GM18907 (cell line): ENCODE measurements around the gene KRT79.

Experiments
- ATAC-seq: cut with Tn5 transposase; IDR thresholded peaks from one replicate; pipeline ENCODE4 v1.9.1; 2021; ENCODE audit warnings: mild to moderate bottlenecking, moderate library complexity; ENCODE audit not compliant: unreplicated experiment

The KRT79 gene

GRCh38 chr12:52820521-52820920 lies 13.6 kb downstream of the KRT79 start:
- no peak for ATAC-seq

GRCh38 chr12:52819731-52820510 lies 14.2 kb downstream of the KRT79 start:
- ATAC-seq, result no peak

GRCh38 chr12:52818887-52819420 lies 15.2 kb downstream of the KRT79 start:
- no peak for ATAC-seq

- no peak for ATAC-seq
Measured at GRCh38 chr12:52818388-52818787, 15.7 kb downstream of the KRT79 start.

GRCh38 chr12:52817699-52818238 lies 16.3 kb downstream of the KRT79 start:
- ATAC-seq, result no peak

- ATAC-seq, result no peak
Measured at GRCh38 chr12:52817003-52817698, 17.0 kb downstream of the KRT79 start.

GRCh38 chr12:52815676-52816588 lies 18.2 kb downstream of the KRT79 start:
- ATAC-seq, result no peak

- no peak for ATAC-seq
Measured at GRCh38 chr12:52815161-52815560, 18.9 kb downstream of the KRT79 start.

- no peak for ATAC-seq
Measured at GRCh38 chr12:52814710-52815155, 19.4 kb downstream of the KRT79 start.

- no peak for ATAC-seq
Measured at GRCh38 chr12:52813885-52814709, 20.0 kb downstream of the KRT79 start, which contains the start of gene KRT4. KRT4 (minus strand) TSS chr12:52814116; CDS start chr12:52814058, 58 bp downstream.

GRCh38 chr12:52813203-52813819 lies 20.8 kb downstream of the KRT79 start:
- ATAC-seq, result no peak

GRCh38 chr12:52812749-52813148 lies 21.4 kb downstream of the KRT79 start:
- no peak for ATAC-seq

GRCh38 chr12:52812073-52812400 lies 22.1 kb downstream of the KRT79 start:
- no peak for ATAC-seq

GRCh38 chr12:52811191-52812072 lies 22.7 kb downstream of the KRT79 start:
- no peak for ATAC-seq

GRCh38 chr12:52810554-52810953 lies 23.6 kb downstream of the KRT79 start:
- ATAC-seq, result no peak

GRCh38 chr12:52809166-52809565 lies 24.9 kb downstream of the KRT79 start:
- ATAC-seq, result no peak

GRCh38 chr12:52808573-52809160 lies 25.4 kb downstream of the KRT79 start:
- no peak for ATAC-seq
